Measurements from ENCODE around the gene CCNF. TPM values are rescaled to one million over a fixed set of nuclear protein-coding genes. Genes with fewer than 3 reads are reported as not detected.

CCNF gene
- total RNA-seq, 1 experiment from 2014 or later: 76.1 TPM

DNA sequence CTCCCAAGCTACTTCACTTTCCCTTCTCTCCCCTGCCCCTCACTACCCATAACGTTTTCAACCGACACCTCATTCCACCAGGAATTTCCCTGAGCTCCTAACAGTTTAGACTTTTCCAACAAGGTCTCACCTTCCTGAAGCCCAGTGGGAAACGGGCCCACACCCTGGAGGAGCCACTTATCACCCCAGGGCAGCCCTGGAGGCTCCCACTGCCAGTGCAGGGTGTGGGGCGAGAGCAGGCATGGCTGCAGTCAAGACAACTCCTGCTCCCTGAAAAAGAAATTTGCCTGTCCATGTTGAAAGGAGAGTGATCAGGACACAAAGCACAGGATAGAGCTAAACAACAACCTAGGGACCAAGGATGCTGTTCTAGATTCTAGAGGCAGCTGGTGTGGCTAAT is 1.7 kb upstream of the CCNF start:
- Histone ChIP-seq H3K27ac (ENCODE audit: low read depth, low read length, poor library complexity, severe bottlenecking) (peak overlapping the region; percentile 96), H3K4me3 (ENCODE audit: low read depth, low read length, poor library complexity, severe bottlenecking) (peak overlapping the region; percentile 100), H3K4me1 (ENCODE audit: insufficient read depth, low read length, poor library complexity, severe bottlenecking) (peaks cover 27% of the 10 kb centered on the region), H3K9me3 (ENCODE audit: low read depth, low read length, poor library complexity, severe bottlenecking) (no peaks in the 10 kb centered on the region), H3K36me3 (ENCODE audit: insufficient read depth, low read length, poor library complexity, severe bottlenecking) (peaks cover 23% of the 10 kb centered on the region), H3K27me3 (replicated peaks; ENCODE audit: insufficient read depth, low read depth, low read length, poor library complexity) (no peaks in the 10 kb centered on the region)
- CTCF ChIA-PET: no interaction called here
- BruUV-seq (replicated peaks): no TSS peak
- no peak for DNase-seq (ENCODE audit: low spot score)
- POLR2A ChIA-PET (ENCODE audit: low non-redundant PET): no interaction called here
- intact Hi-C loops (cut with micrococcal nuclease; ENCODE audit: unreplicated experiment): loop anchor here (5.0 kb wide), 1 partner anchor 85 kb away; the partner anchor contains the start of gene ABCA3
- TF ChIP-seq, protein P1, sequence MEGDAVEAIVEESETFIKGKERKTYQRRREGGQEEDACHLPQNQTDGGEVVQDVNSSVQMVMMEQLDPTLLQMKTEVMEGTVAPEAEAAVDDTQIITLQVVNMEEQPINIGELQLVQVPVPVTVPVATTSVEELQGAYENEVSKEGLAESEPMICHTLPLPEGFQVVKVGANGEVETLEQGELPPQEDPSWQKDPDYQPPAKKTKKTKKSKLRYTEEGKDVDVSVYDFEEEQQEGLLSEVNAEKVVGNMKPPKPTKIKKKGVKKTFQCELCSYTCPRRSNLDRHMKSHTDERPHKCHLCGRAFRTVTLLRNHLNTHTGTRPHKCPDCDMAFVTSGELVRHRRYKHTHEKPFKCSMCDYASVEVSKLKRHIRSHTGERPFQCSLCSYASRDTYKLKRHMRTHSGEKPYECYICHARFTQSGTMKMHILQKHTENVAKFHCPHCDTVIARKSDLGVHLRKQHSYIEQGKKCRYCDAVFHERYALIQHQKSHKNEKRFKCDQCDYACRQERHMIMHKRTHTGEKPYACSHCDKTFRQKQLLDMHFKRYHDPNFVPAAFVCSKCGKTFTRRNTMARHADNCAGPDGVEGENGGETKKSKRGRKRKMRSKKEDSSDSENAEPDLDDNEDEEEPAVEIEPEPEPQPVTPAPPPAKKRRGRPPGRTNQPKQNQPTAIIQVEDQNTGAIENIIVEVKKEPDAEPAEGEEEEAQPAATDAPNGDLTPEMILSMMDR (conservative IDR thresholded peaks at IDR 0.05; ENCODE audit: low read depth, low read length): no peak
- no peak for TF ChIP-seq EZH2 (IDR thresholded peaks at IDR 0.05; ENCODE audit: borderline replicate concordance, low read depth, low read length, poor library complexity, severe bottlenecking)

DNA sequence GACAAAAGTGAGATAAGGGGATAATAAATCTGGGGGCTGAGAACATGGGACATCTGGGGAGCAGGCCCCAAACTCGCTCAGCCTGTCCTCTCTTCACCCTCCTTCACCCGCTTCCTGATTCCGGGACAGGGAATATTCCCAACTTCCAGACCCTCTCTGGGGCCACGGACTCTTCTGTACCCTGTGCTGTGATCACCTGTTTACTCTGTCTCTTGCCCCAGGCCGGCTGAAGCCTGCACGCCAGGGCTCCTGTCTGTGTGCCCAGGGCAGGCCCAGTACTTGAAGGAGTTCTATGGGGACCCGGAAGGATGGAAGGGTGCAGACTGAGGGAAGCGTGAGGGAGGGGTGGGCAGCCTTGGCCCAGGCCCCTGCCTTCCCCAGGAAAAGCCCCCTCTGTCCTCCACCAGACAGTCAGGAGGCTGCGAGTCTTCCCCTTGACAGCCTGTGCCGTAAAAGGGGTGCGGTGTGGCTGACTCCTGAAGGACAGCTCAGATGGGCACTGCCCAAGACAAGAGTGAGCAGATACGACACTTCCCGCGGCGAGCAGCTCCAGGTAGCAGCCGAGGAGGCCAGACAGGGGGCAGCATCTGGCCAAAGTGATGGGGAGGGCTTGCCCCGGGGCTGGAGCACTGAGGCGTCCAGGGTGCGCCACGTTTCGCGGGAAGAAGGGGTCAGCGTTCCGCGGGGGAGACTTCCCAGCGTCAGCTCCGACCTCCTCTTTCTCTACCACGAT is 1.0 kb upstream of the CCNF start:
- peaks cover 30% of the 10 kb centered on the region for H3K36me3 ChIP-seq (ENCODE audit: insufficient read depth, low read length, poor library complexity, severe bottlenecking)
- ChIA-PET POLR2A (ENCODE audit: low non-redundant PET) (interaction anchor here (0.6 kb wide), 1 partner anchor 15 kb away, joined by 10 read pairs; no protein-coding TSS in a partner anchor), CTCF (interaction anchor here (0.6 kb wide), 1 partner anchor 98 kb away, joined by 3 read pairs; no protein-coding TSS in a partner anchor)
- no peaks in the 10 kb centered on the region for H3K27me3 ChIP-seq (replicated peaks; ENCODE audit: insufficient read depth, low read depth, low read length, poor library complexity)
- intact Hi-C loops (cut with micrococcal nuclease; ENCODE audit: unreplicated experiment): loop anchor here (5.0 kb wide), 1 partner anchor 86 kb away; the partner anchor contains the start of gene ABCA3
- H3K4me1 ChIP-seq (ENCODE audit: insufficient read depth, low read length, poor library complexity, severe bottlenecking): peaks cover 27% of the 10 kb centered on the region
- BruUV-seq (replicated peaks): TSS peak; percentile 82
- no peaks in the 10 kb centered on the region for H3K9me3 ChIP-seq (ENCODE audit: low read depth, low read length, poor library complexity, severe bottlenecking)
- H3K4me3 ChIP-seq (ENCODE audit: low read depth, low read length, poor library complexity, severe bottlenecking): peak overlapping the region; percentile 100
- TF ChIP-seq EZH2 (IDR thresholded peaks at IDR 0.05; ENCODE audit: borderline replicate concordance, low read depth, low read length, poor library complexity, severe bottlenecking): no peak
- TF ChIP-seq, protein P1 (conservative IDR thresholded peaks at IDR 0.05; ENCODE audit: low read depth, low read length): no peak
- peak overlapping the region; percentile 96 for H3K27ac ChIP-seq (ENCODE audit: low read depth, low read length, poor library complexity, severe bottlenecking)
- no peak for DNase-seq (ENCODE audit: low spot score)

DNA sequence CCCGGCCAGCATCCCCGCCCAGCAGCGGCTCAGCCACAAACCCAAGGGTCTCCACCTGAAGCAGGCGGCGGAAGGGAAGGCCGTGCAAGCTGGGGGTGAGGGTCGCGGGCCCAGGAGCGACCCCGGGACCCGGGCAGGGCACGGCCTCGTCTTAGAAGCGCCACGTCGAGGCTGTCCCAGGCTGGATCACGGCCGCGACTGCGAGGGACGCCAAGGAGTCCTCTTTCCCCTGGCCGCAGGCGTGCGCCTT is 538 bp upstream of the CCNF start:
- H3K36me3 ChIP-seq (ENCODE audit: insufficient read depth, low read length, poor library complexity, severe bottlenecking): peaks cover 35% of the 10 kb centered on the region
- no peaks in the 10 kb centered on the region for H3K9me3 ChIP-seq (ENCODE audit: low read depth, low read length, poor library complexity, severe bottlenecking)
- DNase-seq (ENCODE audit: low spot score): no peak
- no TSS peak for BruUV-seq (replicated peaks)
- peaks cover 27% of the 10 kb centered on the region for H3K4me1 ChIP-seq (ENCODE audit: insufficient read depth, low read length, poor library complexity, severe bottlenecking)
- H3K27ac ChIP-seq (ENCODE audit: low read depth, low read length, poor library complexity, severe bottlenecking): peak overlapping the region; percentile 96
- no peaks in the 10 kb centered on the region for H3K27me3 ChIP-seq (replicated peaks; ENCODE audit: insufficient read depth, low read depth, low read length, poor library complexity)
- intact Hi-C loops (cut with micrococcal nuclease; ENCODE audit: unreplicated experiment): loop anchor here (5.0 kb wide), 1 partner anchor 86 kb away; the partner anchor contains the start of gene ABCA3
- POLR2A ChIA-PET (ENCODE audit: low non-redundant PET): interaction anchor here (0.6 kb wide), 1 partner anchor 15 kb away, joined by 10 read pairs; no protein-coding TSS in a partner anchor
- H3K4me3 ChIP-seq (ENCODE audit: low read depth, low read length, poor library complexity, severe bottlenecking): peak overlapping the region; percentile 100
- CTCF ChIA-PET: no interaction called here
- TF ChIP-seq EZH2 (IDR thresholded peaks at IDR 0.05; ENCODE audit: borderline replicate concordance, low read depth, low read length, poor library complexity, severe bottlenecking): no peak

Measured in A673 (cell line).